K562 (cell line): ENCODE data around the gene EMILIN1. TPM values are rescaled to one million over a fixed set of nuclear protein-coding genes. Genes with fewer than 3 reads are reported as not detected.

Experiments used
- C11orf30 ChIP-seq: fragments of 450-650 bp; IDR thresholded peaks from 2 replicates; pipeline ENCODE4 v1.6.1; 2016; ENCODE audit warnings: low read depth, mild to moderate bottlenecking
- DACH1 ChIP-seq: fragments of 450-650 bp; IDR thresholded peaks from 2 replicates; pipeline ENCODE4 v1.6.1; 2018; ENCODE audit not compliant: partially characterized antibody
- E2F4 ChIP-seq: sonication (generic); formaldehyde crosslinking; IDR thresholded peaks from 2 replicates; pipeline ENCODE4 v1.8.0; 2022; ENCODE audit warnings: mild to moderate bottlenecking, low read depth, missing genetic modification reagents
- FIP1L1 ChIP-seq: fragments of 200-400 bp; formaldehyde crosslinking; IDR thresholded peaks from 2 replicates; pipeline ENCODE4 v1.6.1; 2018; ENCODE audit warnings: mild to moderate bottlenecking, low read depth, low read length; ENCODE audit not compliant: poor library complexity, severe bottlenecking
- FOXA3 ChIP-seq, 2 experiments: fragments of 450-650 bp in 1 of 2; sonication (generic) in 1 of 2; formaldehyde crosslinking; IDR thresholded peaks in 1 of 2; conservative IDR thresholded peaks in 1 of 2; 2 replicates each; pipeline versions ENCODE4 v1.4.0 to v1.8.0; 2020 to 2022; ENCODE audit warnings: mild to moderate bottlenecking in 2 of 2, missing genetic modification reagents in 1 of 2
- FOXK2 ChIP-seq, 2 experiments: fragments of 450-650 bp; IDR thresholded peaks in 1 of 2; conservative IDR thresholded peaks in 1 of 2; 2 replicates each; pipeline ENCODE4 v1.6.1; 2016; ENCODE audit warnings: low read depth in 2 of 2, mild to moderate bottlenecking in 1 of 2
- JUN ChIP-seq, 2 experiments: sonication (generic) in 1 of 2; formaldehyde crosslinking in 1 of 2; IDR thresholded peaks; 2 replicates each; pipeline versions ENCODE4 v1.6.1 to v1.8.0; 2012 to 2022; ENCODE audit warnings: borderline replicate concordance in 2 of 2, mild to moderate bottlenecking in 2 of 2, improper control_type of control experiment in 1 of 2, low read depth in 1 of 2, low read length in 1 of 2, missing genetic modification reagents in 1 of 2
- KLF10 ChIP-seq: fragments of 250-450 bp; sonication (Bioruptor Pico); IDR thresholded peaks from 2 replicates; pipeline ENCODE4 v1.6.1; 2021; ENCODE audit warnings: matching md5 sums
- MECOM ChIP-seq: fragments of 250-450 bp; sonication (Bioruptor Pico); IDR thresholded peaks from 2 replicates; pipeline ENCODE4 v1.8.0; 2022; ENCODE audit warnings: inconsistent platforms
- MYNN ChIP-seq, 2 experiments: sonication (generic); formaldehyde crosslinking in 1 of 2; IDR thresholded peaks; 2 replicates each; pipeline versions ENCODE4 v1.5.0 to v1.6.1; 2016 to 2020; ENCODE audit warnings: antibody characterized with exemption in 1 of 2, missing genetic modification reagents in 1 of 2
- NCOR1 ChIP-seq: fragments of 450-650 bp; IDR thresholded peaks from 2 replicates; pipeline ENCODE4 v1.6.1; 2016; ENCODE audit warnings: mild to moderate bottlenecking, moderate library complexity
- POLR2AphosphoS2 ChIP-seq: IDR thresholded peaks from 2 replicates; pipeline ENCODE4 v1.6.1; 2012; ENCODE audit warnings: low read length, improper control_type of control experiment
- POLR2B ChIP-seq: fragments of 450-650 bp; IDR thresholded peaks from 2 replicates; pipeline ENCODE4 v1.6.1; 2018; ENCODE audit warnings: low read depth; ENCODE audit not compliant: partially characterized antibody
- POLR3A ChIP-seq: IDR thresholded peaks from 2 replicates; pipeline ENCODE4 v1.6.1; 2011; ENCODE audit warnings: borderline replicate concordance, mild to moderate bottlenecking, moderate library complexity; ENCODE audit not compliant: insufficient read length, insufficient read depth; ENCODE audit errors: extremely low read depth
- PTBP1 ChIP-seq: fragments of 200-400 bp; formaldehyde crosslinking; IDR thresholded peaks from 2 replicates; pipeline ENCODE4 v1.6.1; 2017; ENCODE audit warnings: low read depth, low read length
- TAL1 ChIP-seq: fragments of 450-650 bp; IDR thresholded peaks from 2 replicates; pipeline ENCODE4 v1.6.1; 2016; ENCODE audit warnings: mild to moderate bottlenecking
- TCF3 ChIP-seq: sonication (generic); formaldehyde crosslinking; IDR thresholded peaks from 2 replicates; pipeline ENCODE4 v1.4.0; 2020; ENCODE audit warnings: mild to moderate bottlenecking, missing genetic modification reagents
- TFAP4 ChIP-seq: sonication (generic); formaldehyde crosslinking; IDR thresholded peaks from 2 replicates; pipeline ENCODE4 v1.8.0; 2022; ENCODE audit warnings: missing genetic modification reagents, mild to moderate bottlenecking, moderate library complexity, borderline replicate concordance
- ZBTB17 ChIP-seq: fragments of 450-650 bp; formaldehyde crosslinking; IDR thresholded peaks from 2 replicates; pipeline ENCODE4 v1.4.0; 2020; ENCODE audit warnings: mild to moderate bottlenecking
- ZBTB9 ChIP-seq: fragments of 450-650 bp; formaldehyde crosslinking; IDR thresholded peaks from 2 replicates; pipeline ENCODE4 v1.4.0; 2020; ENCODE audit warnings: mild to moderate bottlenecking, moderate library complexity
- ZC3H11A ChIP-seq: IDR thresholded peaks from 2 replicates; pipeline ENCODE4 v1.6.1; 2012; ENCODE audit warnings: low read depth, low read length, improper control_type of control experiment
- ZC3H4 ChIP-seq: sonication (generic); formaldehyde crosslinking; IDR thresholded peaks from 2 replicates; pipeline ENCODE4 v1.9.0; 2021; ENCODE audit warnings: missing genetic modification reagents, borderline replicate concordance
- ZNF224 ChIP-seq: sonication (generic); formaldehyde crosslinking; IDR thresholded peaks from 2 replicates; pipeline ENCODE4 v1.8.0; 2022; ENCODE audit warnings: mild to moderate bottlenecking, missing genetic modification reagents
- ZNF253 ChIP-seq: fragments of 250-450 bp; sonication (Bioruptor Pico); conservative IDR thresholded peaks from 2 replicates; pipeline ENCODE4 v1.6.1; 2021; ENCODE audit warnings: mild to moderate bottlenecking
- ZNF324 ChIP-seq: fragments of 250-450 bp; sonication (Bioruptor Pico); IDR thresholded peaks from 2 replicates; pipeline ENCODE4 v1.4.0; 2020; ENCODE audit warnings: mild to moderate bottlenecking
- ZNF507 ChIP-seq: conservative IDR thresholded peaks from 2 replicates; pipeline ENCODE4 v1.6.1; 2017; ENCODE audit warnings: missing genetic modification characterization, missing compliant biosample characterization
- ZSCAN32 ChIP-seq: fragments of 450-650 bp; formaldehyde crosslinking; IDR thresholded peaks from 2 replicates; pipeline ENCODE4 v1.4.0; 2020; ENCODE audit warnings: mild to moderate bottlenecking, moderate library complexity
- polyA plus RNA-seq, 8 experiments: library from polyadenylated mRNA; depleted of rRNA in 4 of 8; stranded (reverse) in 5 of 8; unstranded in 3 of 8; fragments of >200 nt; fragmentation: Nextera tagmentation in 2 of 8; fragmentation: Illumina TruSeq in 1 of 8; extraction: Ambion mirVana in 2 of 8; extraction: Trizol in 1 of 8; gene quantifications; 2 replicates each; pipeline versions ENCODE4 v1.2.1 to v1.2.3, GENCODE V29; 2011 to 2014; ENCODE audit warnings: inconsistent platforms in 1 of 8, missing spikeins in 1 of 8
- total RNA-seq, 7 experiments: library from RNA; depleted of rRNA in 6 of 7; stranded (reverse); fragments of >200 nt in 6 of 7; fragmentation: Illumina TruSeq in 2 of 7; extraction: Trizol in 2 of 7; gene quantifications; 2 replicates each; pipeline versions ENCODE4 v1.2.1 to v1.2.3, GENCODE V29; 2011 to 2021; ENCODE audit warnings: low replicate concordance in 1 of 7

The EMILIN1 gene
- total and polyA plus RNA-seq, 9 of the 15 experiments (the other 6 are each of a cell fraction or from before 2014, with no cell fraction given), result 0.04 to 2.7 (median 0.54) TPM; not detected in 2

GRCh38 chr2:27042985-27043634 lies 35.3 kb upstream of the EMILIN1 start (continued):
- TF ChIP-seq C11orf30 (no peak), FOXK2 (conservative IDR thresholded peaks at IDR 0.05 in 1 of 2, IDR thresholded peaks at IDR 0.05 in 1 of 2; ENCODE audit: low read depth in 2 of 2) (no peak), PTBP1 (no peak), KLF10 (CRISPR knock-in tag) (no peak), DACH1 (no peak), ZBTB17 (CRISPR knock-in tag) (no peak), ZNF324 (no peak), ZNF253 (CRISPR knock-in tag) (no peak), NCOR1 (0 out of 2 replicates have a peak, but pooled peaks have one; percentile 12), TCF3 (CRISPR knock-in tag) (peak; percentile 76), TAL1 (no peak), FOXA3 (CRISPR knock-in tag; conservative IDR thresholded peaks at IDR 0.05 in 1 of 2, IDR thresholded peaks at IDR 0.05 in 1 of 2) (no peak; a peak in 1 of 4 replicates), E2F4 (CRISPR knock-in tag) (no peak), ZC3H4 (no peak), ZSCAN32 (CRISPR knock-in tag) (no peak), POLR3A (no peak), POLR2B (peak; percentile 16), ZC3H11A (no peak), JUN (IDR thresholded peaks at IDR 0.05; ENCODE audit: borderline replicate concordance, low read depth, low read length) (0 out of 2 replicates have a peak, but pooled peaks have one; percentile 19), JUN (CRISPR knock-in tag; IDR thresholded peaks at IDR 0.05; ENCODE audit: borderline replicate concordance) (no peak), ZBTB9 (no peak), MYNN (IDR thresholded peaks at IDR 0.05) (no peak), MYNN (CRISPR knock-in tag; IDR thresholded peaks at IDR 0.05) (no peak), ZNF507 (tag) (no peak), FIP1L1 (no peak), POLR2AphosphoS2 (peak; percentile 70; the same call in 1 of the 2 replicates), ZNF224 (no peak), TFAP4 (CRISPR knock-in tag) (peak; percentile 64), MECOM (CRISPR knock-in tag) (no peak)
